HepG2 (cell line): ENCODE measurements around the gene PRR35. TPM values are rescaled to one million over a fixed set of nuclear protein-coding genes. Genes with fewer than 3 reads are reported as not detected.

Experiments used
- DR1 ChIP-seq: sonication (generic); formaldehyde crosslinking; IDR thresholded peaks from 2 replicates; pipeline ENCODE4 v1.8.0; 2021; ENCODE audit warnings: mild to moderate bottlenecking, missing genetic modification reagents, inconsistent platforms
- KLF15 ChIP-seq: sonication (generic); formaldehyde crosslinking; IDR thresholded peaks from 2 replicates; pipeline ENCODE4 v1.8.1; 2023; ENCODE audit warnings: borderline replicate concordance, mild to moderate bottlenecking, inconsistent platforms, missing genetic modification reagents, mixed read lengths
- KMT2A ChIP-seq: sonication (generic); formaldehyde crosslinking; IDR thresholded peaks from 2 replicates; pipeline ENCODE4 v1.4.0; 2020; ENCODE audit warnings: missing genetic modification reagents
- MXI1 ChIP-seq: IDR thresholded peaks from 3 replicates; pipeline ENCODE4 v1.6.1; 2012; ENCODE audit warnings: low read depth, low read length, inconsistent platforms, borderline replicate concordance
- NCOA2 ChIP-seq: sonication (generic); formaldehyde crosslinking; IDR thresholded peaks from 2 replicates; pipeline ENCODE4 v1.8.0; 2022; ENCODE audit warnings: inconsistent platforms
- NR2F2 ChIP-seq: IDR thresholded peaks from 2 replicates; pipeline ENCODE4 v1.6.1; 2012; ENCODE audit warnings: low read depth, inconsistent platforms, borderline replicate concordance
- REL ChIP-seq: sonication (generic); formaldehyde crosslinking; conservative IDR thresholded peaks from 2 replicates; pipeline ENCODE4 v1.8.0; 2022; ENCODE audit warnings: mild to moderate bottlenecking, missing genetic modification reagents, moderate library complexity
- XBP1 ChIP-seq: sonication (generic); formaldehyde crosslinking; IDR thresholded peaks from 2 replicates; pipeline ENCODE4 v1.5.0; 2020; ENCODE audit warnings: missing genetic modification reagents
- ZNF615 ChIP-seq: sonication (generic); formaldehyde crosslinking; IDR thresholded peaks from 2 replicates; pipeline ENCODE4 v1.5.0; 2020; ENCODE audit warnings: mild to moderate bottlenecking, missing genetic modification reagents, borderline replicate concordance
- ZNF766 ChIP-seq: sonication (generic); formaldehyde crosslinking; IDR thresholded peaks from 2 replicates; pipeline ENCODE4 v1.5.0; 2020; ENCODE audit warnings: missing genetic modification reagents, borderline replicate concordance
- ZNF841 ChIP-seq: sonication (generic); formaldehyde crosslinking; IDR thresholded peaks from 2 replicates; pipeline ENCODE4 v1.8.1; 2023; ENCODE audit warnings: missing genetic modification reagents, borderline replicate concordance
- ZNF878 ChIP-seq: sonication (generic); formaldehyde crosslinking; IDR thresholded peaks from 2 replicates; pipeline ENCODE4 v1.8.1; 2023; ENCODE audit warnings: mild to moderate bottlenecking, missing genetic modification reagents, moderate library complexity
- polyA plus RNA-seq, 8 experiments: library from polyadenylated mRNA; depleted of rRNA in 3 of 8; stranded (reverse) in 7 of 8; unstranded in 1 of 8; fragments of >200 nt; fragmentation: Illumina TruSeq in 4 of 8; extraction: Trizol in 4 of 8; gene quantifications; 2 replicates each; pipeline versions ENCODE4 v1.2.1 to v1.2.3, GENCODE V29; 2011 to 2016; ENCODE audit warnings: low read depth in 4 of 8, missing spikeins in 1 of 8, mixed read lengths in 1 of 8; ENCODE audit not compliant: insufficient read depth in 1 of 8
- total RNA-seq, 5 experiments: library from RNA; depleted of rRNA; stranded (reverse); fragments of >200 nt; fragmentation: Illumina TruSeq; extraction: Trizol; gene quantifications; 2 replicates each; pipeline ENCODE4 v1.2.3, GENCODE V29; 2016; ENCODE audit warnings: low read depth in 1 of 5
- TF ChIP-seq, protein P1 (sequence below): sonication (generic); formaldehyde crosslinking; IDR thresholded peaks from 2 replicates; pipeline ENCODE4 v1.9.0; 2021; ENCODE audit warnings: missing genetic modification reagents, mild to moderate bottlenecking, borderline replicate concordance
- TF ChIP-seq, protein P2 (sequence below): sonication (generic); formaldehyde crosslinking; conservative IDR thresholded peaks from 2 replicates; pipeline ENCODE4 v1.4.0; 2020; ENCODE audit warnings: missing genetic modification reagents
- TF ChIP-seq, protein P3 (sequence below): sonication (generic); formaldehyde crosslinking; IDR thresholded peaks from 2 replicates; pipeline ENCODE4 v1.4.0; 2020; ENCODE audit warnings: mild to moderate bottlenecking, missing genetic modification reagents
- TF ChIP-seq, protein P4 (sequence below): sonication (generic); formaldehyde crosslinking; IDR thresholded peaks from 2 replicates; pipeline ENCODE4 v1.4.0; 2020; ENCODE audit warnings: missing genetic modification reagents
- TF ChIP-seq, protein P5 (sequence below): sonication (generic); formaldehyde crosslinking; IDR thresholded peaks from 2 replicates; pipeline ENCODE4 v1.8.0; 2022; ENCODE audit warnings: mild to moderate bottlenecking, missing genetic modification reagents; ENCODE audit not compliant: insufficient replicate concordance

The PRR35 gene
- total and polyA plus RNA-seq, 2 of the 13 experiments (the other 11 are each of a cell fraction or from before 2014, with no cell fraction given) = 0.07 to 0.16 TPM

DNA sequence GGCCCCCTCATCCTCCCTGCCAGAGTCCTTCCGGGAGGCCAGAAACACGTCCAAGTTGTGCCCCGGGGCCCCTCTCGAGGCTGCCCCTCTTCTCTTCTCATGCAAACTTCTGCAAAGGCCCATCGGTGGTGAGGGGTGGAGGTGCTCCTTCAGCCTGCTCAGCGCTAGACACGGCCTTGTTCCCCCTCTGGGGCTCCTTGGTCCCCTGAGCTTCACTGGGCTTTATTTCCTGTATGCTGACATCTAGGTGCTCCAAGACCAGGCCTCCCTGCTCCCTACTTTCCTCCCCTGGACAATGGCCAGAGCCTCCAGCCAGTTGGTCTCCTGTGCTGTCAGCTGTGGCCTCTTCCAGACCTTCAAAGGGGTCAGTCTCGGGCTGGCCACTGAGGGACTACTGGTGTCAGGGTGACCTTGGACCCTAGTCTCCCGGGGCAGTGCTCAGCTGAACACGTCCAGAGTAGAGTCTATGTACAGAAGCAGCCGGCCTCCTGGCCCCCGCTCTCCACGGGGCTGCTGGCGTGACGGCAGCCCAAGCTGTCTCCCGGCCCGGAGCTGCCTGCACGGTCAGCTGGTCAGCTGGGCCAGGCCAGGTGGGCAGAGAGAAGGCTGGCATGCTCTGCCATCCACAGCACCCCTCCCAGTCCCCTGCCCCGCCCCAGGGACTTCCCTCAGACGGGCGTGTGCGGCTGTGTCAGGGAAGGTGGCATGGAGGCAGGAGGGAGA is 1.7 kb upstream of the PRR35 start (continued):
- TF ChIP-seq REL (CRISPR knock-in tag) = no peak
- TF ChIP-seq ZNF615 (CRISPR knock-in tag) = no peak
- TF ChIP-seq, protein P1, sequence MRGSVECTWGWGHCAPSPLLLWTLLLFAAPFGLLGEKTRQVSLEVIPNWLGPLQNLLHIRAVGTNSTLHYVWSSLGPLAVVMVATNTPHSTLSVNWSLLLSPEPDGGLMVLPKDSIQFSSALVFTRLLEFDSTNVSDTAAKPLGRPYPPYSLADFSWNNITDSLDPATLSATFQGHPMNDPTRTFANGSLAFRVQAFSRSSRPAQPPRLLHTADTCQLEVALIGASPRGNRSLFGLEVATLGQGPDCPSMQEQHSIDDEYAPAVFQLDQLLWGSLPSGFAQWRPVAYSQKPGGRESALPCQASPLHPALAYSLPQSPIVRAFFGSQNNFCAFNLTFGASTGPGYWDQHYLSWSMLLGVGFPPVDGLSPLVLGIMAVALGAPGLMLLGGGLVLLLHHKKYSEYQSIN (CRISPR knock-in tag) = no peak
- TF ChIP-seq MXI1 = peak; percentile 79; the same call in 1 of the 3 replicates
- TF ChIP-seq, protein P2, sequence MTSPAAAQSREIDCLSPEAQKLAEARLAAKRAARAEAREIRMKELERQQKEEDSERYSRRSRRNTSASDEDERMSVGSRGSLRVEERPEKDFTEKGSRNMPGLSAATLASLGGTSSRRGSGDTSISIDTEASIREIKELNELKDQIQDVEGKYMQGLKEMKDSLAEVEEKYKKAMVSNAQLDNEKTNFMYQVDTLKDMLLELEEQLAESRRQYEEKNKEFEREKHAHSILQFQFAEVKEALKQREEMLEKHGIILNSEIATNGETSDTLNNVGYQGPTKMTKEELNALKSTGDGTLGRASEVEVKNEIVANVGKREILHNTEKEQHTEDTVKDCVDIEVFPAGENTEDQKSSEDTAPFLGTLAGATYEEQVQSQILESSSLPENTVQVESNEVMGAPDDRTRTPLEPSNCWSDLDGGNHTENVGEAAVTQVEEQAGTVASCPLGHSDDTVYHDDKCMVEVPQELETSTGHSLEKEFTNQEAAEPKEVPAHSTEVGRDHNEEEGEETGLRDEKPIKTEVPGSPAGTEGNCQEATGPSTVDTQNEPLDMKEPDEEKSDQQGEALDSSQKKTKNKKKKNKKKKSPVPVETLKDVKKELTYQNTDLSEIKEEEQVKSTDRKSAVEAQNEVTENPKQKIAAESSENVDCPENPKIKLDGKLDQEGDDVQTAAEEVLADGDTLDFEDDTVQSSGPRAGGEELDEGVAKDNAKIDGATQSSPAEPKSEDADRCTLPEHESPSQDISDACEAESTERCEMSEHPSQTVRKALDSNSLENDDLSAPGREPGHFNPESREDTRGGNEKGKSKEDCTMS (CRISPR knock-in tag) = no peak
- TF ChIP-seq ZNF878 (CRISPR knock-in tag) = peak; percentile 55; the same call in 1 of the 2 replicates
- TF ChIP-seq, protein P3, sequence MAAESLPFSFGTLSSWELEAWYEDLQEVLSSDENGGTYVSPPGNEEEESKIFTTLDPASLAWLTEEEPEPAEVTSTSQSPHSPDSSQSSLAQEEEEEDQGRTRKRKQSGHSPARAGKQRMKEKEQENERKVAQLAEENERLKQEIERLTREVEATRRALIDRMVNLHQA = no peak
- TF ChIP-seq, protein P4, sequence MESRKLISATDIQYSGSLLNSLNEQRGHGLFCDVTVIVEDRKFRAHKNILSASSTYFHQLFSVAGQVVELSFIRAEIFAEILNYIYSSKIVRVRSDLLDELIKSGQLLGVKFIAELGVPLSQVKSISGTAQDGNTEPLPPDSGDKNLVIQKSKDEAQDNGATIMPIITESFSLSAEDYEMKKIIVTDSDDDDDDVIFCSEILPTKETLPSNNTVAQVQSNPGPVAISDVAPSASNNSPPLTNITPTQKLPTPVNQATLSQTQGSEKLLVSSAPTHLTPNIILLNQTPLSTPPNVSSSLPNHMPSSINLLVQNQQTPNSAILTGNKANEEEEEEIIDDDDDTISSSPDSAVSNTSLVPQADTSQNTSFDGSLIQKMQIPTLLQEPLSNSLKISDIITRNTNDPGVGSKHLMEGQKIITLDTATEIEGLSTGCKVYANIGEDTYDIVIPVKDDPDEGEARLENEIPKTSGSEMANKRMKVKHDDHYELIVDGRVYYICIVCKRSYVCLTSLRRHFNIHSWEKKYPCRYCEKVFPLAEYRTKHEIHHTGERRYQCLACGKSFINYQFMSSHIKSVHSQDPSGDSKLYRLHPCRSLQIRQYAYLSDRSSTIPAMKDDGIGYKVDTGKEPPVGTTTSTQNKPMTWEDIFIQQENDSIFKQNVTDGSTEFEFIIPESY (CRISPR knock-in tag) = peak; percentile 68
- no peak for TF ChIP-seq XBP1 (CRISPR knock-in tag)
- peak; percentile 83 for TF ChIP-seq NR2F2
- TF ChIP-seq KLF15 = no peak
- TF ChIP-seq, protein P5, sequence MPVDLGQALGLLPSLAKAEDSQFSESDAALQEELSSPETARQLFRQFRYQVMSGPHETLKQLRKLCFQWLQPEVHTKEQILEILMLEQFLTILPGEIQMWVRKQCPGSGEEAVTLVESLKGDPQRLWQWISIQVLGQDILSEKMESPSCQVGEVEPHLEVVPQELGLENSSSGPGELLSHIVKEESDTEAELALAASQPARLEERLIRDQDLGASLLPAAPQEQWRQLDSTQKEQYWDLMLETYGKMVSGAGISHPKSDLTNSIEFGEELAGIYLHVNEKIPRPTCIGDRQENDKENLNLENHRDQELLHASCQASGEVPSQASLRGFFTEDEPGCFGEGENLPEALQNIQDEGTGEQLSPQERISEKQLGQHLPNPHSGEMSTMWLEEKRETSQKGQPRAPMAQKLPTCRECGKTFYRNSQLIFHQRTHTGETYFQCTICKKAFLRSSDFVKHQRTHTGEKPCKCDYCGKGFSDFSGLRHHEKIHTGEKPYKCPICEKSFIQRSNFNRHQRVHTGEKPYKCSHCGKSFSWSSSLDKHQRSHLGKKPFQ (CRISPR knock-in tag) = peak; percentile 40
- no peak for TF ChIP-seq ZNF766 (CRISPR knock-in tag)
- no peak for TF ChIP-seq DR1 (CRISPR knock-in tag)
- TF ChIP-seq NCOA2 = peak; percentile 57
- peak; percentile 58; the same call in 1 of the 2 replicates for TF ChIP-seq KMT2A (CRISPR knock-in tag)
- no peak for TF ChIP-seq ZNF841 (CRISPR knock-in tag)
